HG03139 (cell line): ENCODE data around the gene ATP1A1.
A peak's percentile ranks its signal among the peaks of the same experiment; 100 is the strongest.

Experiments
- ATAC-seq: cut with Tn5 transposase; IDR thresholded peaks from one replicate; pipeline ENCODE4 v1.9.1; 2021; ENCODE audit not compliant: unreplicated experiment

Gene ATP1A1

GRCh38 chr1:116343019-116343418, 30.0 kb upstream of the ATP1A1 start:
- ATAC-seq: no peak

- no peak for ATAC-seq
Observed at GRCh38 chr1:116345011-116345410, 28.0 kb upstream of the ATP1A1 start.

GRCh38 chr1:116345843-116346242, 27.2 kb upstream of the ATP1A1 start:
- ATAC-seq: no peak

GRCh38 chr1:116346943-116347673, 25.9 kb upstream of the ATP1A1 start:
- no peak for ATAC-seq

- no peak for ATAC-seq
Observed at GRCh38 chr1:116347696-116348095, 25.3 kb upstream of the ATP1A1 start.

GRCh38 chr1:116350097-116350645, 22.9 kb upstream of the ATP1A1 start:
- no peak for ATAC-seq

GRCh38 chr1:116351914-116352313, 21.1 kb upstream of the ATP1A1 start:
- no peak for ATAC-seq

- ATAC-seq: peak; percentile 61
Observed at GRCh38 chr1:116352349-116352813, 20.7 kb upstream of the ATP1A1 start.

GRCh38 chr1:116353155-116353554, 19.9 kb upstream of the ATP1A1 start:
- no peak for ATAC-seq

GRCh38 chr1:116356067-116356466, 17.0 kb upstream of the ATP1A1 start:
- no peak for ATAC-seq

- no peak for ATAC-seq
Observed at GRCh38 chr1:116356673-116357072, 16.4 kb upstream of the ATP1A1 start.

GRCh38 chr1:116357487-116357886, 15.6 kb upstream of the ATP1A1 start:
- no peak for ATAC-seq

GRCh38 chr1:116359060-116359830, 13.8 kb upstream of the ATP1A1 start:
- ATAC-seq: no peak

- no peak for ATAC-seq
Observed at GRCh38 chr1:116359871-116360270, 13.2 kb upstream of the ATP1A1 start.

GRCh38 chr1:116360429-116361173, 12.4 kb upstream of the ATP1A1 start:
- ATAC-seq: no peak

GRCh38 chr1:116361648-116362047, 11.4 kb upstream of the ATP1A1 start:
- no peak for ATAC-seq

- ATAC-seq: no peak
Observed at GRCh38 chr1:116362050-116362449, 11.0 kb upstream of the ATP1A1 start.

GRCh38 chr1:116365353-116365780, 7.7 kb upstream of the ATP1A1 start:
- ATAC-seq: no peak

GRCh38 chr1:116365857-116366256, 7.2 kb upstream of the ATP1A1 start:
- no peak for ATAC-seq

- ATAC-seq: no peak
Observed at GRCh38 chr1:116367256-116367945, 5.6 kb upstream of the ATP1A1 start.

GRCh38 chr1:116368241-116368640, 4.8 kb upstream of the ATP1A1 start:
- ATAC-seq: no peak
